COLO668 (cell line): ENCODE measurements around the gene TXN2.

Source experiments
- DNase-seq: peaks from one replicate; lab custom pipeline; 2025; ENCODE audit not compliant: unreplicated experiment; lab: John Stamatoyannopoulos, UW

TXN2 gene

DNA sequence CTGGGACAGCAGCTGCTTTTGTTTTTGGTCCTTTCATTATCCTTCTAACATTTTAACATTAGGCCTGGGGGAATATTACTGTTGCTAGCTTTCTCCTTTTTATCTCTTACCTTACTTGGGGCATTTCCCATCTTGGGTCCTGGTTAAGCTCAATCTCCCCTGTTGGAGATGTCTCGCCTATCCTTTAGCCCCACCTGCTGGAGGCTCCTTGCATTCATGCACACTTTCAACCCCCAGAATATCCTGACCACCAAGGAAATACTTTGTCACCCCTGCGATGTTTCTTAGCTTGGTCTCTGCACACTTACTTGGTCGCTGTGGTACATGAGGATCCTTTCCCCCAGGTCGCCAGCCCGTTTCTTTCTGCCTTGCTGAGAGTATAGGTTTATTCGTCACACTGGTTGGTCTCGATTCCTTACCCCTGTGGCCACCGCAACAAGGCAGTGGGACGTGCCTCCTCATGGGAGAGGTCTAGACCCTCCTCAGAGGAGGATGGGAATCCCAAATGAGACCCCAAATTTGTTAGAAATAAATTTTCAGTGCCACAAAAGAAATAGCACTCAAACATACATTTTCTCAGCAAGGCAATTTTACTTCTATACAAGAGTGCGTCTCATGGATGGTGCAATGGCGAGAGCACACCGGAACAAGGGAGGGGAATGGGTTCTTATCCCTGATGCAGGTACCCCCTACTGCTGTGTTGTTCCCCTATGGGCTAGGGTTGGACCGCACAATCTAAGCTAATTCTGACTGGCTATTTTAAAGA, 5.4 kb upstream of the TXN2 start:
- peak; percentile 50 for DNase-seq

DNA sequence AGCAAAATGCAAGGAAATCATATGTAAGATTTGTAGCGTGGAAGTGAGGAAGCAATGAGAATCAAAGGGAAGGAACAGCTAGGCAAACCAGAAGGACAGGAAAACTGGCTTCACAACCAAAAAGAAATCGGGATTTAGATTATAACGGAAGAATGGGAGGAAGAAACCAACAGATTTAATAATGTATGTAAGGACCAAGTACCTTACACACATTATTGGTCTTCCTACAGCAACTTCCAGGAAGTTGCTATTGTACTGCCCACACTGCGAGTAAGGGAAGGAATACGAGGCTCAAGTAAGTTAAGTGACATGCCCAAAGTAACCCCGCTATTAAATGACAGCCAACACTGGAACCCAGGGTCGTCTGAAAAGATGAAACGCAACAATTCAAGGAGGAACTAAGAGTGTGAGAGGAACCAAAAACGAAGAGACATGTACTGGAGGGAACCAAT, 473 bp downstream of the TXN2 start:
- DNase-seq: no peak

DNA sequence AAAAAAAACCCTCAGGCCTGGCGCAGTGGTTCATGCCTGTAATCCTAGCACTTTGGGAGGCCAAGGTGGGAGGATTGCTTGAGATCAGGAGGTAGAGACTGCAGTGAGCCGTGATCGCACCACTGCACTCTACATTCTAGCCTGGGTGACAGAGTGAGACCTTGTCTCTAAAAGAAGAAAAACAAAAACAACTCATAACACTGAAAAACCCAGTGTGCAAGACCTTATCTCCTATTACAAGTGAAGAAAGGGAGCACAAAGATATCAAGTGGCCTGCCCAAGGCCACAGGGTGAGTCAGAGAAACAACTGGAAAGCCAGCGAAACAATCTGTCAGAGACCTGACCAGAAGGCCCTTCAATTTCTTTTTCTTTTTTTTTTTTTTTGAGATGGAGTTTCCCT, 2.5 kb downstream of the TXN2 start:
- DNase-seq: no peak

DNA sequence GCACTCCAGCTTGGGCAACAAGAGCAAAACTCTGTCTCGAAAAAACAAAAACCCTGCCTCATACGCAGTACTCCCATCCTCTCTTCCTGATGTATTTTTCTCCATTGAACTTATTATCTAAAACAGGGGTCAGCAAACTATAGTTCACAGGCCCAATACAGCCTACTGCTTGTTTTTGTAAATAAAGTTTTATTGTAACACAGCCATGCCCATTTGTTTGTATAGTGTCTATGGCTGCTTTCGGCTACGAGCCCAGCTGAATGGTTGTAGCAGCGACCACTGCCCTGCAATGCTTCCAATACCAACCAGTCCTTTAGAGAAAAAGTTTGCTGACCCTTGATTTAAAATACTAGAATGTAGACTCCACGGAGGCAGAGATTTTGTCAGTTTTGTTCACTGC, 6.1 kb downstream of the TXN2 start:
- no peak for DNase-seq

DNA sequence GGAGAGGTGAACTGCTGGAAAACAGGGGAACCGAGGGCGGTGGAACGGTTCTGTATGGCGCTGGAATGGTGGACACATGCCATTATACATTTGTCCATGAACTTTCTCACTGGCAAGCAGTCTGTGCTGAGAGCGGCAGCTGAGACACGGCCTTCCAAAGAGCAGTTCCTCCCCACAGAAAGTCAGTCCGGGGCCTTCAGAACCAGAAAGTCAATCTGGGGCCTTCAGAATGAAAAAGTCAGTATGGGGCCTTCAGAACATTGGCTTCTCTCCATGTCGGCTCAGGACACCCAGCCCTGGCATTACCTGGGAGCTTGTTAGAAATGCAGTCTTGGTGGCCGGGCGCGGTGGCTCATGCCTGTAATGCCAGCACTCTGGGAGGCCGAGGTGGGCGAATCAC, 8.8 kb downstream of the TXN2 start:
- no peak for DNase-seq

- no peak for DNase-seq
Observed at GRCh38 chr22:36471341-36471821, 10.1 kb downstream of the TXN2 start.

DNA sequence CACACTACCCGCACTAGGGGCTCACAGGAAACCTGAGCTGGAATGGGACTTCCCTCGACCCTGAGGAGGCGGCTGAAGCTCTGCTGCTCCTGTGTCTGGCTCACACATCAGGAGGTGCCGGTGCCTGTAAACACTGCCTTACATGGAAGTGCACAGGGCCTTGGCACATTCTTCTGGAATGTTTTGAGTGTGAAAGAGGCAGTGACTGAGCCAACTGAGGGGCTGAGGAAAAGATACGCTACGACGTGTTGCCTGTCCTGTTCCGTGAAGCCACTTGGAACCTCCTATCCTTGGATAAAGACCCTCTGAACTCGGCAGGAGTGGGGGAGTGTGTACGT, 10.5 kb downstream of the TXN2 start:
- DNase-seq: no peak

- DNase-seq: peak; percentile 75
Observed at GRCh38 chr22:36470162-36470993, 11.1 kb downstream of the TXN2 start.

DNA sequence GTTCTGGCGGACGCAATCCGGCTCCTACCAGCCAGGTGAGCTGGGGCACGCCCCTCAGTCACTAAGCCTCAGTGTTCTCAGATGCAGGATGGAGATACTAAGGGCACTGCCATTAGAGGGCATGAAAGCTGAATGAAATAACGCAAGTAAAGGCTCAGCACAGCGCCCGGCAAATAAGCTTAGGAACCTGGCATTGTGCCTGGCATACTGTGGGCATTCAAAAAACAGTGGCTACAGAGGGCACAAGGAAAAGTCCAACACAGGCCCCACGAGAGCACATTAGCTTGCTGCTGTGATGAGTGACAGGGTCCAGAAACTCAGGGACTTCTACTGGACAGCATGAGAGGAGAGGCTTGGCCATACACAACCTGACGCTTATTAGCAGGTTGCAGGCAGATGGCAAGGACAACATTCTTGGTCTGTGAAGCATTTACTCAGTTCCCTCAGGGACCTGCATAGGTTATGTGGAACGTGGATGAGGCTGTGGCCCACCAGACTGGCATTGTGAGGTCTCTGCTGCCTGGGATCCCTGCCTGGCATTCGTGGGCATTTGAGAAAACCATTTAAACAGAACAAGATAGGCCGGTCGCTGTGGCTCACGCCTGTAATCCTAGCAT, 12.2 kb downstream of the TXN2 start:
- no peak for DNase-seq

GRCh38 chr22:36467946-36468345, 13.5 kb downstream of the TXN2 start:
- DNase-seq: no peak

- no peak for DNase-seq
Observed at GRCh38 chr22:36467042-36467810, 14.2 kb downstream of the TXN2 start.

DNA sequence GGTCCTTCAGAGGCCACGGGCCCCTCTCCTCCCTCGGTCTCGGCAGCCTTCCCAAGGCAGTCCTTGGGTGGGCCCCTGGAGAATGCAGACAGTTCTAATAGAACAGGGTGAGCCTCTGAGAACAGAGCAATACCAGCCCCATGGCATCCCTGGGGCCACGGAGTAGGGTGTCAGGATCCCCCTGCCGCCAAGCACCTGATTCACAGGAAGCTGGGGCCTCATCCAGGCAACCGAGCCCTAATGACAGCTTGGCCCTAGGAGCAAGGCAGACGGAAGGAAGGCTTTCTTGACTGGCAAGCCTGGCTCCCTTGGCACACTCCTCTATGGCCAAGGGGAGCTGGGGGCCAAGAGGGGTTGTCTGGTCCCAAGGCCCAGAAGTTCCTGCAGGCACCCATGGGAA, 15.2 kb downstream of the TXN2 start:
- DNase-seq: no peak

DNA sequence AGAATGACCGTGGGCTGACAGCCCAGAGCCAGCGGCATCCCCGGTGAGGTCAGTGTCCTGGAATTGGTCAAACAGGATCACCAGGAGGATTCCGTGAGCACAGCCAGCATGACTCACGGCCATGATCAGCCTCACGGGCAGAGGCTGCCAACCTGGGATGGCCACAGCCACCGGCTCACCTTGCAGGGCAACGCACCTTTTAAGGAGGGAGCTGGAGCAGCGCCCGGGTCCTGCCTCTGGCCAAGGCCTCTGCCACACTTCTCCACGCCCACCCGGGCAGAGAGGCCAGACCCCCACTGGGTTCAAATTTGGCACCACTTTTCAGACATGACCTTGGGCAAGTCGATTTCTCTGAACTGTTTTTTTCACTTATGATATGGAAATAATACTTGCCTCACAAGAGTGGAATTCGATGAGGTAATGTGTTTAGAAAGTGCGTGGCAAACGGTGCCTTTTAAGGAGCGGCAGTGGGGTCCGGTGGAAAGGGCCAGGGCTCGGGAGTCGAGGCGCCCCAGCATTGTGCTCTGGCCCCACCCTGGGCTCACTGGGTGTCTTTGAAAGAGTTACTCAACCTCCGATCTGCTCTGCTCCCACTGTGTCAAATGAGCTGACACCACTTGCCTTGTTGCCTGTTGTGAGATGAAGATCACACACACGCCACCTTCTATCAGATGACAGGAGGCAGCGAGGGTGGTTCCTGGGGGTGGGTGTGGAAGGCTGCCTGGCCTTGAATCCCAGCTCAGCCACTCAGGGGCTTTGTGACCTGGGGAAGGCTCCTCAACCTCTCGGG, 16.0 kb downstream of the TXN2 start:
- no peak for DNase-seq

- DNase-seq: no peak
Observed at GRCh38 chr22:36464715-36465231, 16.7 kb downstream of the TXN2 start.

- no peak for DNase-seq
Observed at GRCh38 chr22:36463783-36464184, 17.7 kb downstream of the TXN2 start.

- peak; percentile 38 for DNase-seq
Observed at GRCh38 chr22:36461665-36462649, 19.5 kb downstream of the TXN2 start.

GRCh38 chr22:36460202-36460601, 21.2 kb downstream of the TXN2 start:
- DNase-seq: no peak

DNA sequence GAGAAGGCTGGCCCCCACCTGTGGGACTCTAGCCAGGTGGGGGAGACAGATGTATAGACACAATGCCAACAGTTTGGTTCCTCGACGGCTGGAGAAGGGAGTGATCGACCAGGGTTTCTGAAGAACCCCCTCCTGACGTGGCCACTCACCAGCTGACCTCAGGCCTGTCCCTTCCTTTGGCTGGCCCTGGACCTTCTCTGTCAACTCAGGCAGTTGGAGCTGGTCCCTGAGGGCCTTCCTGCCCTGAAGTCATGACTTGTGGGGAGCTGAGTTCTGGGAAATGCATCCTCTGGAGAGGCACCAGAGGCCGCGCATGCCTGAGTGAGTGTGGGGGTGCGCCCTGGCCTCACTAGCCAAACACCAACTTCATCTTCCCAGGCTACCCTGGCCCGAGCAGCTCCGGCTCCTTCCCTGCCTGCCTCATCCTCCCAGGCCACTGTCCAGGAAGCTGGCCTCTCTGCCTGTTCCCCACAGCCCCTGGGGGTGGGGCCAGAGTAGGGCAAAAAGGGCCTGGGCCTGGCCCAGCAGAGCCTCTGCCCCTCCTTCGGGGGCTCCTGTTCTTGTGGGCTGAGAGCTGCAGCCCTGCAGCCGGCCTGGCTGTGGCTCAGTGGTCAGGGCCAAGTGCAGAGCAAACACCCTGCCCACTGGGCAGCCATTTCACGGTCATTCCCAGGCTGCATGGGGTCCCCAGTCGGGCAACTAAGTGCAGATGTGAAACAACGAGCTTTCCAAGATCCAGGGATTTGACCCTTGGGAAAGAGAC, 23.6 kb downstream of the TXN2 start:
- DNase-seq: no peak
